SK-N-SH treated with all-trans-retinoic acid at 6 μM for 48 hours (cell line): ENCODE data around the gene BRI3BP.

Experiments used
- ATAC-seq: fragments of 200-7000 bp; cut with Tn5 transposase; 3 replicates; pipeline ENCODE4 v1.9.1; 2020; ENCODE audit warnings: mild to moderate bottlenecking, moderate library complexity
- ARNTL ChIP-seq: fragments of 450-650 bp; formaldehyde crosslinking; IDR thresholded peaks from 2 replicates; pipeline ENCODE4 v1.5.0; 2020; ENCODE audit warnings: low read depth, mild to moderate bottlenecking, moderate library complexity, borderline replicate concordance
- CREB5 ChIP-seq: fragments of 250-450 bp; sonication (Bioruptor Pico); IDR thresholded peaks from 2 replicates; pipeline ENCODE4 v1.5.1; 2020; ENCODE audit warnings: low read depth, mild to moderate bottlenecking, moderate library complexity
- CSDC2 ChIP-seq: fragments of 250-450 bp; sonication (Bioruptor Pico); IDR thresholded peaks from 2 replicates; pipeline ENCODE4 v1.5.0; 2020; ENCODE audit warnings: mild to moderate bottlenecking, moderate library complexity
- CSRNP3 ChIP-seq: fragments of 250-450 bp; sonication (Bioruptor Pico); IDR thresholded peaks from 2 replicates; pipeline ENCODE4 v1.5.1; 2021; ENCODE audit warnings: mild to moderate bottlenecking, moderate library complexity
- ESRRG ChIP-seq: fragments of 250-450 bp; sonication (Bioruptor Pico); IDR thresholded peaks from 2 replicates; pipeline ENCODE4 v1.6.1; 2021; ENCODE audit warnings: mild to moderate bottlenecking
- GLIS3 ChIP-seq: fragments of 250-450 bp; sonication (Bioruptor Pico); IDR thresholded peaks from 2 replicates; pipeline ENCODE4 v1.5.0; 2020; ENCODE audit warnings: mild to moderate bottlenecking, moderate library complexity
- ISL1 ChIP-seq: fragments of 250-450 bp; sonication (Bioruptor Pico); IDR thresholded peaks from 2 replicates; pipeline ENCODE4 v2.1.2; 2022; ENCODE audit warnings: mild to moderate bottlenecking, moderate library complexity
- OSR1 ChIP-seq: fragments of 250-450 bp; sonication (Bioruptor Pico); IDR thresholded peaks from 2 replicates; pipeline ENCODE4 v1.8.0; 2022; ENCODE audit warnings: moderate library complexity, mild to moderate bottlenecking, inconsistent platforms
- PATZ1 ChIP-seq: fragments of 250-450 bp; sonication (Bioruptor Pico); IDR thresholded peaks from 2 replicates; pipeline ENCODE4 v1.8.0; 2020; ENCODE audit warnings: mild to moderate bottlenecking, moderate library complexity, borderline replicate concordance
- POU6F1 ChIP-seq: fragments of 250-450 bp; sonication (Bioruptor Pico); IDR thresholded peaks from 2 replicates; pipeline ENCODE4 v1.8.0; 2021; ENCODE audit warnings: low read depth, mild to moderate bottlenecking, moderate library complexity, borderline replicate concordance
- PPARA ChIP-seq: fragments of 250-450 bp; sonication (Bioruptor Pico); IDR thresholded peaks from 2 replicates; pipeline ENCODE4 v1.5.0; 2020; ENCODE audit warnings: mild to moderate bottlenecking, borderline replicate concordance
- RARB ChIP-seq: fragments of 250-450 bp; sonication (Bioruptor Pico); IDR thresholded peaks from 2 replicates; pipeline ENCODE4 v1.8.0; 2021; ENCODE audit warnings: mild to moderate bottlenecking, moderate library complexity
- SNAI2 ChIP-seq: fragments of 250-450 bp; sonication (Bioruptor Pico); IDR thresholded peaks from 2 replicates; pipeline ENCODE4 v1.5.0; 2020; ENCODE audit warnings: mild to moderate bottlenecking, moderate library complexity
- TCF4 ChIP-seq: fragments of 250-450 bp; sonication (Bioruptor Pico); IDR thresholded peaks from 2 replicates; pipeline ENCODE4 v1.8.0; 2021; ENCODE audit warnings: mild to moderate bottlenecking, moderate library complexity, borderline replicate concordance
- TSHZ2 ChIP-seq: fragments of 250-450 bp; sonication (Bioruptor Pico); IDR thresholded peaks from 2 replicates; pipeline ENCODE4 v1.5.0; 2020; ENCODE audit warnings: mild to moderate bottlenecking, moderate library complexity
- ZC3H10 ChIP-seq: fragments of 250-450 bp; sonication (Bioruptor Pico); IDR thresholded peaks from 2 replicates; pipeline ENCODE4 v1.5.1; 2021; ENCODE audit warnings: mild to moderate bottlenecking, moderate library complexity
- ZFP3 ChIP-seq: fragments of 250-450 bp; sonication (Bioruptor Pico); IDR thresholded peaks from 2 replicates; pipeline ENCODE4 v1.5.0; 2020; ENCODE audit warnings: mild to moderate bottlenecking, moderate library complexity
- ZFP30 ChIP-seq: fragments of 450-650 bp; formaldehyde crosslinking; IDR thresholded peaks from 2 replicates; pipeline ENCODE4 v1.5.0; 2022; ENCODE audit warnings: mild to moderate bottlenecking, moderate library complexity
- ZNF70 ChIP-seq: fragments of 450-650 bp; formaldehyde crosslinking; IDR thresholded peaks from 2 replicates; pipeline ENCODE4 v1.5.0; 2020; ENCODE audit warnings: mild to moderate bottlenecking, moderate library complexity
- ZNF8 ChIP-seq: fragments of 450-650 bp; formaldehyde crosslinking; IDR thresholded peaks from 2 replicates; pipeline ENCODE4 v1.5.0; 2020; ENCODE audit warnings: mild to moderate bottlenecking, moderate library complexity

BRI3BP gene

GRCh38 chr12:125038976-125039625, 45.7 kb downstream of the BRI3BP start:
- TF ChIP-seq ZC3H10 (CRISPR knock-in tag) (no peak), ZFP30 (CRISPR knock-in tag) (no peak), PATZ1 (CRISPR knock-in tag) (no peak), ZNF8 (CRISPR knock-in tag) (no peak), GLIS3 (no peak), ISL1 (no peak), PPARA (no peak), POU6F1 (no peak), CSDC2 (no peak), OSR1 (CRISPR knock-in tag) (no peak), ESRRG (CRISPR knock-in tag) (no peak)

GRCh38 chr12:125049093-125049458, 55.6 kb downstream of the BRI3BP start:
- ATAC-seq: peak; percentile 52
- TF ChIP-seq ZNF8 (CRISPR knock-in tag) (no peak), ZFP3 (CRISPR knock-in tag) (no peak), TCF4 (CRISPR knock-in tag) (no peak), PPARA (no peak), ZFP30 (CRISPR knock-in tag) (no peak), ISL1 (no peak), CSDC2 (no peak), RARB (CRISPR knock-in tag) (no peak), ARNTL (CRISPR knock-in tag) (no peak), POU6F1 (no peak), SNAI2 (CRISPR knock-in tag) (no peak), TSHZ2 (CRISPR knock-in tag) (no peak), PATZ1 (CRISPR knock-in tag) (no peak), CSRNP3 (CRISPR knock-in tag) (no peak), ZC3H10 (CRISPR knock-in tag) (no peak), OSR1 (CRISPR knock-in tag) (no peak), CREB5 (CRISPR knock-in tag) (no peak), ZNF70 (no peak), GLIS3 (no peak)

More at GRCh38 chr12:125038976-125039625, 45.7 kb downstream of the BRI3BP start:
- no peak for ATAC-seq
